Esophagus squamous epithelium (tissue), 4 donors: ENCODE results near the gene ST3GAL2.

Experiments
- POLR2A ChIP-seq, 4 donors: fragments of 450-650 bp; IDR thresholded peaks; one replicate each; pipeline ENCODE4 v1.6.1; 2017; ENCODE audit warnings: antibody characterized with exemption in 4 of 4, mild to moderate bottlenecking in 4 of 4, moderate library complexity in 3 of 4
- TF ChIP-seq, protein P1 (sequence below), 6 experiments: fragments of 450-650 bp in 4 of 6; fragments of 200-600 bp in 2 of 6; sonication (generic) in 2 of 6; IDR thresholded peaks; one replicate each; pipeline ENCODE4 v1.5.1; 2016 to 2019; ENCODE audit warnings: antibody characterized with exemption in 6 of 6, mild to moderate bottlenecking in 4 of 6, moderate library complexity in 4 of 6

DNA sequence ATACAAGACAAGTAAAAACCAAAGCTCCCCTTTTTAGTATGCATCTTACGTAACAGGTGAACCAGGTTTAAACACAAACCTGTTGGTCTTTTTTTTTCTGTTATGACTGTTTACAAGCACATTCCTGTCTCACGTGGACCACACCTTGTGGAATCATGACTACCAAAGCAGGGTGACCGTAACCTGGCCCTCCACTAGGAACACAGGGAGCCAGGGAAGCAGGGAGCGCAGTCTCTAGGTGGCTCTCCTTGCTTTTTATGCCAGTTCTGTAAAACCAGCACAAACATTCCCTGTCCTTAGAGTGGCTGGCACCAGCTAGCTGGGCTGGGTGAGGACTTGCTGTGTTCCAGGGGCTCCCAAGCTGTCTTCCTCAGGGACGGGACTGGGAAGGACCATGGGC lies 48.1 kb downstream of the ST3GAL2 start:
- TF ChIP-seq, protein P1, sequence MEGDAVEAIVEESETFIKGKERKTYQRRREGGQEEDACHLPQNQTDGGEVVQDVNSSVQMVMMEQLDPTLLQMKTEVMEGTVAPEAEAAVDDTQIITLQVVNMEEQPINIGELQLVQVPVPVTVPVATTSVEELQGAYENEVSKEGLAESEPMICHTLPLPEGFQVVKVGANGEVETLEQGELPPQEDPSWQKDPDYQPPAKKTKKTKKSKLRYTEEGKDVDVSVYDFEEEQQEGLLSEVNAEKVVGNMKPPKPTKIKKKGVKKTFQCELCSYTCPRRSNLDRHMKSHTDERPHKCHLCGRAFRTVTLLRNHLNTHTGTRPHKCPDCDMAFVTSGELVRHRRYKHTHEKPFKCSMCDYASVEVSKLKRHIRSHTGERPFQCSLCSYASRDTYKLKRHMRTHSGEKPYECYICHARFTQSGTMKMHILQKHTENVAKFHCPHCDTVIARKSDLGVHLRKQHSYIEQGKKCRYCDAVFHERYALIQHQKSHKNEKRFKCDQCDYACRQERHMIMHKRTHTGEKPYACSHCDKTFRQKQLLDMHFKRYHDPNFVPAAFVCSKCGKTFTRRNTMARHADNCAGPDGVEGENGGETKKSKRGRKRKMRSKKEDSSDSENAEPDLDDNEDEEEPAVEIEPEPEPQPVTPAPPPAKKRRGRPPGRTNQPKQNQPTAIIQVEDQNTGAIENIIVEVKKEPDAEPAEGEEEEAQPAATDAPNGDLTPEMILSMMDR (IDR thresholded peaks at IDR 0.05), result peak in 1 of 6 experiments; percentile 11
- no peak for TF ChIP-seq POLR2A (IDR thresholded peaks at IDR 0.05)
